Spleen (tissue), 7 donors: Measurements from ENCODE around the gene RB1.

Experiments
- CTCF ChIP-seq, 11 experiments: fragments of 200-600 bp in 7 of 11; fragments of 450-650 bp in 4 of 11; sonication (generic) in 4 of 11; IDR thresholded peaks in 8 of 11; conservative IDR thresholded peaks in 3 of 11; 1 replicate in 7 of 11; 2 replicates in 4 of 11; pipeline versions ENCODE4 v1.4.0 to v1.8.0; 2016 to 2021; ENCODE audit warnings: antibody characterized with exemption in 11 of 11, inconsistent platforms in 4 of 11, mild to moderate bottlenecking in 1 of 11
- POLR2A ChIP-seq, 3 donors: fragments of 450-650 bp; IDR thresholded peaks; one replicate each; pipeline ENCODE4 v1.5.1; 2017; ENCODE audit warnings: antibody characterized with exemption in 3 of 3, mild to moderate bottlenecking in 1 of 3
- POLR2AphosphoS5 ChIP-seq, 3 donors: sonication (generic); formaldehyde crosslinking; IDR thresholded peaks; one replicate each; pipeline ENCODE4 v1.5.1; 2017; ENCODE audit warnings: antibody characterized with exemption in 3 of 3
- donor health status: DM: no; HTN: no; CAD: no; lungs with moderate emphysema.
- donor health status: DM: no; HTN: no; CAD: no.
- donor health status: DM: no; HTN: no; CAD: no.

GRCh38 chr13:48356750-48357149 lies 53.2 kb downstream of the RB1 start:
- TF ChIP-seq CTCF (IDR thresholded peaks at IDR 0.05 in 8 of 11, conservative IDR thresholded peaks at IDR 0.05 in 3 of 11): no peak
- no peak for TF ChIP-seq POLR2A (IDR thresholded peaks at IDR 0.05)
- TF ChIP-seq POLR2AphosphoS5 (IDR thresholded peaks at IDR 0.05): no peak
